Spleen (tissue), 11 donors: Measurements from ENCODE around the gene ALDH2. TPM values are rescaled to one million over a fixed set of nuclear protein-coding genes. Genes with fewer than 3 reads are reported as not detected.
A peak's percentile ranks its signal among the peaks of the same experiment; 100 is the strongest.

Experiments used
- DNase-seq: peaks from one replicate; pipeline ENCODE4 v3.0.0-alpha.2; 2020
- H3K27ac ChIP-seq, 8 donors: fragments of 200-600 bp; sonication (generic) in 7 of 8; 1 replicate in 4 of 8; 2 replicates in 4 of 8; pipeline versions ENCODE4 v1.5.0 to v1.8.0; 2016 to 2021; ENCODE audit warnings: inconsistent platforms in 4 of 8, mild to moderate bottlenecking in 4 of 8, moderate library complexity in 1 of 8
- H3K27me3 ChIP-seq, 7 donors: fragments of 200-600 bp; sonication (generic) in 6 of 7; replicated peaks in 1 of 7; 1 replicate in 4 of 7; 2 replicates in 3 of 7; pipeline versions ENCODE4 v1.5.0 to v1.8.0; 2016 to 2021; ENCODE audit warnings: inconsistent platforms in 3 of 7, mild to moderate bottlenecking in 1 of 7
- H3K36me3 ChIP-seq, 6 donors: fragments of 200-600 bp; sonication (generic) in 5 of 6; 1 replicate in 4 of 6; 2 replicates in 2 of 6; pipeline versions ENCODE4 v1.5.0 to v1.8.0; 2016 to 2021; ENCODE audit warnings: inconsistent platforms in 2 of 6
- H3K4me1 ChIP-seq, 6 donors: fragments of 200-600 bp; sonication (generic) in 5 of 6; 1 replicate in 3 of 6; 2 replicates in 3 of 6; pipeline versions ENCODE4 v1.5.0 to v1.8.0; 2016 to 2021; ENCODE audit warnings: inconsistent platforms in 3 of 6
- H3K4me3 ChIP-seq, 8 donors: fragments of 200-600 bp; sonication (generic) in 7 of 8; 1 replicate in 4 of 8; 2 replicates in 4 of 8; pipeline versions ENCODE4 v1.5.0 to v1.8.0; 2016 to 2021; ENCODE audit warnings: inconsistent platforms in 4 of 8, mild to moderate bottlenecking in 4 of 8, moderate library complexity in 2 of 8
- H3K9me3 ChIP-seq, 8 donors: fragments of 200-600 bp; sonication (generic) in 7 of 8; 1 replicate in 4 of 8; 2 replicates in 4 of 8; pipeline versions ENCODE4 v1.5.0 to v1.8.0; 2016 to 2021; ENCODE audit warnings: inconsistent platforms in 4 of 8
- CTCF ChIP-seq, 11 experiments: fragments of 200-600 bp in 7 of 11; fragments of 450-650 bp in 4 of 11; sonication (generic) in 4 of 11; IDR thresholded peaks in 8 of 11; conservative IDR thresholded peaks in 3 of 11; 1 replicate in 7 of 11; 2 replicates in 4 of 11; pipeline versions ENCODE4 v1.4.0 to v1.8.0; 2016 to 2021; ENCODE audit warnings: antibody characterized with exemption in 11 of 11, inconsistent platforms in 4 of 11, mild to moderate bottlenecking in 1 of 11
- POLR2A ChIP-seq, 3 donors: fragments of 450-650 bp; IDR thresholded peaks; one replicate each; pipeline ENCODE4 v1.5.1; 2017; ENCODE audit warnings: antibody characterized with exemption in 3 of 3, mild to moderate bottlenecking in 1 of 3
- POLR2AphosphoS5 ChIP-seq, 3 donors: sonication (generic); formaldehyde crosslinking; IDR thresholded peaks; one replicate each; pipeline ENCODE4 v1.5.1; 2017; ENCODE audit warnings: antibody characterized with exemption in 3 of 3
- WGBS, 5 donors: extraction: QIAGEN DNeasy Blood & Tissue Kit in 3 of 5; methylation state at CpG; one replicate each; pipeline versions ENCODE4 v1.1.5 to v1.1.7; 2013 to 2018; 5-methylcytosine and 5-hydroxymethylcytosine counted together
- intact Hi-C: fragments of 100-400 bp; cut with DNase I; formaldehyde crosslinking; loops from one replicate; pipeline ENCODE4 v1.15.0; 2023; ENCODE audit warnings: low total_unique reads
- polyA plus RNA-seq, 3 donors: library from polyadenylated mRNA; stranded (reverse); fragments of 200-250 nt; gene quantifications; one replicate each; pipeline ENCODE4 v1.2.1, GENCODE V29; 2013
- total RNA-seq, 7 donors: library from RNA; depleted of rRNA in 3 of 7; stranded (reverse); fragments of >200 nt in 3 of 7; fragmentation: NEBNext Ultra II Directional in 4 of 7; extraction: Animal tissue kit (Norgen Biotek cat#: 25700) in 4 of 7; gene quantifications; one replicate each; pipeline versions ENCODE4 v1.1.0 to v1.2.1, GENCODE V29; 2016 to 2021
- donor health status: healthy with polysubstance abuse.
- donor health status: DM: no; HTN: no; CAD: no; lungs with moderate emphysema.
- donor health status: DM: no; HTN: no; CAD: no.
- donor health status: Bipolar disorder and iron deficiency.
- donor health status: healthy.
- donor health status: DM: no; HTN: no; CAD: no.
- donor health status: DM: yes; HTN: yes; CAD: no.

ALDH2 gene
- total and polyA plus RNA-seq, 10 donors = 30.8 to 78.9 (median 47.5) TPM

- no peak for DNase-seq
- H3K36me3 ChIP-seq = peaks cover 0 to 53% (median 9%) of the 10 kb centered on the region in 6 donors
- no peaks in the 10 kb centered on the region for H3K9me3 ChIP-seq
- H3K27me3 ChIP-seq = no peaks in the 10 kb centered on the region
- H3K4me3 ChIP-seq = no peak overlapping the region
- no peak for TF ChIP-seq POLR2AphosphoS5 (IDR thresholded peaks at IDR 0.05)
- no peak for TF ChIP-seq CTCF (IDR thresholded peaks at IDR 0.05 in 8 of 11, conservative IDR thresholded peaks at IDR 0.05 in 3 of 11)
- TF ChIP-seq POLR2A (IDR thresholded peaks at IDR 0.05) = no peak
- WGBS, 5 donors = 63 to 81% (median 73%) methylated on average over 7 to 9 of the region's 9 CpGs
- intact Hi-C loops = no loop called here
- peak overlapping the region in 7 of 8 donors; percentile 4 to 77 (median 64) for H3K27ac ChIP-seq
- peaks cover 0 to 59% (median 28%) of the 10 kb centered on the region in 6 donors for H3K4me1 ChIP-seq
These were observed 8.6 kb upstream of the ALDH2 start for GRCh38 chr12:111758120-111758561.

- Histone ChIP-seq H3K9me3 (no peaks in the 10 kb centered on the region), H3K4me1 (peaks cover 0 to 64% (median 32%) of the 10 kb centered on the region in 6 donors), H3K4me3 (no peak overlapping the region), H3K27me3 (no peaks in the 10 kb centered on the region), H3K27ac (no peak overlapping the region), H3K36me3 (peaks cover 0 to 41% (median 9%) of the 10 kb centered on the region in 6 donors)
- intact Hi-C loops = no loop called here
- no peak for DNase-seq
- WGBS, 5 donors = 43 to 66% (median 63%) methylated on average over 7 of the region's 7 CpGs
- TF ChIP-seq CTCF (IDR thresholded peaks at IDR 0.05 in 8 of 11, conservative IDR thresholded peaks at IDR 0.05 in 3 of 11) = no peak
These were observed 7.5 kb upstream of the ALDH2 start for GRCh38 chr12:111759271-111759670.

- TF ChIP-seq CTCF (IDR thresholded peaks at IDR 0.05 in 8 of 11, conservative IDR thresholded peaks at IDR 0.05 in 3 of 11) (no peak), POLR2AphosphoS5 (IDR thresholded peaks at IDR 0.05) (no peak), POLR2A (IDR thresholded peaks at IDR 0.05) (no peak)
- Histone ChIP-seq H3K36me3 (peaks cover 0 to 34% (median 9%) of the 10 kb centered on the region in 6 donors), H3K27me3 (no peaks in the 10 kb centered on the region), H3K4me1 (peaks cover 0 to 69% (median 33%) of the 10 kb centered on the region in 6 donors), H3K4me3 (no peak overlapping the region), H3K9me3 (no peaks in the 10 kb centered on the region), H3K27ac (no peak overlapping the region)
- intact Hi-C loops = no loop called here
- DNase-seq = no peak
- WGBS, 5 donors = 87 to 94% (median 89%) methylated on average over 8 to 9 of the region's 9 CpGs
These were observed 6.7 kb upstream of the ALDH2 start for GRCh38 chr12:111759991-111760390.

GRCh38 chr12:111761099-111761498 lies 5.6 kb upstream of the ALDH2 start:
- peaks cover 0 to 23% (median 4%) of the 10 kb centered on the region in 6 donors for H3K36me3 ChIP-seq
- H3K4me1 ChIP-seq = peaks cover 1 to 80% (median 43%) of the 10 kb centered on the region in 6 donors
- H3K27ac ChIP-seq = peak overlapping the region in 3 of 8 donors; percentile 18 to 65 (median 45)
- peak; percentile 61 for DNase-seq
- WGBS, 5 donors = 70 to 88% (median 81%) methylated on average over 3 to 5 of the region's 5 CpGs
- H3K4me3 ChIP-seq = no peak overlapping the region
- TF ChIP-seq POLR2AphosphoS5 (IDR thresholded peaks at IDR 0.05) (no peak), CTCF (IDR thresholded peaks at IDR 0.05 in 8 of 11, conservative IDR thresholded peaks at IDR 0.05 in 3 of 11) (no peak), POLR2A (IDR thresholded peaks at IDR 0.05) (no peak)
- peaks cover 0 to 1% (median 0%) of the 10 kb centered on the region in 7 donors for H3K27me3 ChIP-seq
- no peaks in the 10 kb centered on the region for H3K9me3 ChIP-seq
- intact Hi-C loops = no loop called here
